HEK293 (cell line): ENCODE measurements around the gene FAM234A.

Experiments
- FEZF1 ChIP-seq: fragments of 450-650 bp; formaldehyde crosslinking; IDR thresholded peaks from 2 replicates; pipeline ENCODE4 v1.5.1; 2016; ENCODE audit warnings: missing biosample characterization, missing genetic modification characterization
- INSM2 ChIP-seq: fragments of 450-650 bp; formaldehyde crosslinking; IDR thresholded peaks from 2 replicates; pipeline ENCODE4 v1.5.1; 2016; ENCODE audit warnings: missing biosample characterization, missing genetic modification characterization
- KLF10 ChIP-seq: fragments of 450-650 bp; IDR thresholded peaks from 2 replicates; pipeline ENCODE4 v1.5.1; 2018; ENCODE audit warnings: missing biosample characterization, mild to moderate bottlenecking, missing genetic modification characterization
- PBX3 ChIP-seq: sonication (generic); formaldehyde crosslinking; IDR thresholded peaks from 2 replicates; pipeline ENCODE4 v1.8.1; 2022; ENCODE audit warnings: mild to moderate bottlenecking, moderate library complexity, missing genetic modification reagents
- YY2 ChIP-seq: fragments of 450-650 bp; formaldehyde crosslinking; IDR thresholded peaks from 2 replicates; pipeline ENCODE4 v1.5.1; 2016; ENCODE audit warnings: missing biosample characterization, missing genetic modification characterization
- ZBTB20 ChIP-seq: fragments of 450-650 bp; formaldehyde crosslinking; IDR thresholded peaks from 2 replicates; pipeline ENCODE4 v1.5.1; 2016; ENCODE audit warnings: missing biosample characterization, missing genetic modification characterization
- ZBTB49 ChIP-seq: fragments of 450-650 bp; formaldehyde crosslinking; IDR thresholded peaks from 2 replicates; pipeline ENCODE4 v1.5.1; 2016; ENCODE audit warnings: missing biosample characterization, missing genetic modification characterization, low read depth
- ZNF10 ChIP-seq: fragments of 450-650 bp; formaldehyde crosslinking; IDR thresholded peaks from 2 replicates; pipeline ENCODE4 v1.5.1; 2017; ENCODE audit warnings: missing biosample characterization, missing genetic modification characterization
- ZNF214 ChIP-seq: fragments of 450-650 bp; formaldehyde crosslinking; IDR thresholded peaks from 2 replicates; pipeline ENCODE4 v1.5.1; 2017; ENCODE audit warnings: missing biosample characterization, mild to moderate bottlenecking, missing genetic modification characterization, borderline replicate concordance
- ZNF26 ChIP-seq: fragments of 450-650 bp; formaldehyde crosslinking; IDR thresholded peaks from 2 replicates; pipeline ENCODE4 v1.5.1; 2016; ENCODE audit warnings: missing biosample characterization, missing genetic modification characterization
- ZNF266 ChIP-seq: fragments of 450-650 bp; formaldehyde crosslinking; IDR thresholded peaks from 2 replicates; pipeline ENCODE4 v1.5.1; 2016; ENCODE audit warnings: missing biosample characterization, missing genetic modification characterization, low read depth
- ZNF324 ChIP-seq: fragments of 450-650 bp; formaldehyde crosslinking; IDR thresholded peaks from 2 replicates; pipeline ENCODE4 v1.5.1; 2016; ENCODE audit warnings: missing biosample characterization, missing genetic modification characterization
- ZNF394 ChIP-seq: fragments of 450-650 bp; formaldehyde crosslinking; IDR thresholded peaks from 2 replicates; pipeline ENCODE4 v1.5.1; 2016; ENCODE audit warnings: missing biosample characterization, missing genetic modification characterization, mild to moderate bottlenecking, moderate library complexity, borderline replicate concordance
- ZNF404 ChIP-seq: fragments of 450-650 bp; formaldehyde crosslinking; IDR thresholded peaks from 2 replicates; pipeline ENCODE4 v1.5.1; 2017; ENCODE audit warnings: missing biosample characterization, missing genetic modification characterization
- ZNF426 ChIP-seq: fragments of 450-650 bp; formaldehyde crosslinking; IDR thresholded peaks from 2 replicates; pipeline ENCODE4 v1.5.1; 2017; ENCODE audit warnings: missing biosample characterization, missing genetic modification characterization, mild to moderate bottlenecking, inconsistent platforms, moderate library complexity
- ZNF501 ChIP-seq: fragments of 450-650 bp; formaldehyde crosslinking; IDR thresholded peaks from 2 replicates; pipeline ENCODE4 v1.5.1; 2016; ENCODE audit warnings: missing biosample characterization, missing genetic modification characterization
- ZNF561 ChIP-seq: fragments of 450-650 bp; IDR thresholded peaks from 2 replicates; pipeline ENCODE4 v1.5.1; 2018; ENCODE audit warnings: missing biosample characterization, missing genetic modification characterization, borderline replicate concordance
- ZNF585B ChIP-seq: fragments of 450-650 bp; formaldehyde crosslinking; IDR thresholded peaks from 2 replicates; pipeline ENCODE4 v1.5.1; 2016; ENCODE audit warnings: missing biosample characterization, missing genetic modification characterization
- ZNF623 ChIP-seq: fragments of 450-650 bp; formaldehyde crosslinking; IDR thresholded peaks from 2 replicates; pipeline ENCODE4 v1.5.1; 2016; ENCODE audit warnings: missing biosample characterization, missing genetic modification characterization
- ZNF664 ChIP-seq: fragments of 450-650 bp; formaldehyde crosslinking; IDR thresholded peaks from 2 replicates; pipeline ENCODE4 v1.5.1; 2016; ENCODE audit warnings: missing biosample characterization, missing genetic modification characterization
- TF ChIP-seq, protein P1 (sequence below): fragments of 450-650 bp; formaldehyde crosslinking; IDR thresholded peaks from 2 replicates; pipeline ENCODE4 v1.5.1; 2016; ENCODE audit warnings: missing biosample characterization, missing genetic modification characterization
- TF ChIP-seq, protein P2 (sequence below): fragments of 450-650 bp; formaldehyde crosslinking; IDR thresholded peaks from 2 replicates; pipeline ENCODE4 v1.5.1; 2016; ENCODE audit warnings: missing biosample characterization, missing genetic modification characterization
- TF ChIP-seq, protein P3 (sequence below): fragments of 450-650 bp; formaldehyde crosslinking; IDR thresholded peaks from 2 replicates; pipeline ENCODE4 v1.5.1; 2017; ENCODE audit warnings: missing biosample characterization, missing genetic modification characterization
- TF ChIP-seq, protein P4 (sequence below): fragments of 450-650 bp; formaldehyde crosslinking; IDR thresholded peaks from 2 replicates; pipeline ENCODE4 v1.5.1; 2016; ENCODE audit warnings: missing biosample characterization, missing genetic modification characterization

Gene FAM234A

GRCh38 chr16:278863-279366 is 44.3 kb downstream of the FAM234A start (continued):
- TF ChIP-seq ZNF266 (tag by site-specific recombination): no peak
- no peak for TF ChIP-seq INSM2 (tag by site-specific recombination)
- no peak for TF ChIP-seq ZNF324 (tag by site-specific recombination)
- TF ChIP-seq ZNF561 (tag by site-specific recombination): no peak
- TF ChIP-seq KLF10 (tag by site-specific recombination): no peak
- no peak for TF ChIP-seq ZNF426
- no peak for TF ChIP-seq ZNF214 (tag by site-specific recombination)
- TF ChIP-seq ZNF623 (tag by site-specific recombination): no peak
- TF ChIP-seq ZNF394 (tag by site-specific recombination): no peak
- no peak for TF ChIP-seq ZBTB49 (tag by site-specific recombination)
- TF ChIP-seq, protein P1, sequence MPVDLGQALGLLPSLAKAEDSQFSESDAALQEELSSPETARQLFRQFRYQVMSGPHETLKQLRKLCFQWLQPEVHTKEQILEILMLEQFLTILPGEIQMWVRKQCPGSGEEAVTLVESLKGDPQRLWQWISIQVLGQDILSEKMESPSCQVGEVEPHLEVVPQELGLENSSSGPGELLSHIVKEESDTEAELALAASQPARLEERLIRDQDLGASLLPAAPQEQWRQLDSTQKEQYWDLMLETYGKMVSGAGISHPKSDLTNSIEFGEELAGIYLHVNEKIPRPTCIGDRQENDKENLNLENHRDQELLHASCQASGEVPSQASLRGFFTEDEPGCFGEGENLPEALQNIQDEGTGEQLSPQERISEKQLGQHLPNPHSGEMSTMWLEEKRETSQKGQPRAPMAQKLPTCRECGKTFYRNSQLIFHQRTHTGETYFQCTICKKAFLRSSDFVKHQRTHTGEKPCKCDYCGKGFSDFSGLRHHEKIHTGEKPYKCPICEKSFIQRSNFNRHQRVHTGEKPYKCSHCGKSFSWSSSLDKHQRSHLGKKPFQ (tag by site-specific recombination): no peak
- no peak for TF ChIP-seq ZNF585B (tag by site-specific recombination)
- TF ChIP-seq, protein P2, sequence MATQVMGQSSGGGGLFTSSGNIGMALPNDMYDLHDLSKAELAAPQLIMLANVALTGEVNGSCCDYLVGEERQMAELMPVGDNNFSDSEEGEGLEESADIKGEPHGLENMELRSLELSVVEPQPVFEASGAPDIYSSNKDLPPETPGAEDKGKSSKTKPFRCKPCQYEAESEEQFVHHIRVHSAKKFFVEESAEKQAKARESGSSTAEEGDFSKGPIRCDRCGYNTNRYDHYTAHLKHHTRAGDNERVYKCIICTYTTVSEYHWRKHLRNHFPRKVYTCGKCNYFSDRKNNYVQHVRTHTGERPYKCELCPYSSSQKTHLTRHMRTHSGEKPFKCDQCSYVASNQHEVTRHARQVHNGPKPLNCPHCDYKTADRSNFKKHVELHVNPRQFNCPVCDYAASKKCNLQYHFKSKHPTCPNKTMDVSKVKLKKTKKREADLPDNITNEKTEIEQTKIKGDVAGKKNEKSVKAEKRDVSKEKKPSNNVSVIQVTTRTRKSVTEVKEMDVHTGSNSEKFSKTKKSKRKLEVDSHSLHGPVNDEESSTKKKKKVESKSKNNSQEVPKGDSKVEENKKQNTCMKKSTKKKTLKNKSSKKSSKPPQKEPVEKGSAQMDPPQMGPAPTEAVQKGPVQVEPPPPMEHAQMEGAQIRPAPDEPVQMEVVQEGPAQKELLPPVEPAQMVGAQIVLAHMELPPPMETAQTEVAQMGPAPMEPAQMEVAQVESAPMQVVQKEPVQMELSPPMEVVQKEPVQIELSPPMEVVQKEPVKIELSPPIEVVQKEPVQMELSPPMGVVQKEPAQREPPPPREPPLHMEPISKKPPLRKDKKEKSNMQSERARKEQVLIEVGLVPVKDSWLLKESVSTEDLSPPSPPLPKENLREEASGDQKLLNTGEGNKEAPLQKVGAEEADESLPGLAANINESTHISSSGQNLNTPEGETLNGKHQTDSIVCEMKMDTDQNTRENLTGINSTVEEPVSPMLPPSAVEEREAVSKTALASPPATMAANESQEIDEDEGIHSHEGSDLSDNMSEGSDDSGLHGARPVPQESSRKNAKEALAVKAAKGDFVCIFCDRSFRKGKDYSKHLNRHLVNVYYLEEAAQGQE (tag by site-specific recombination): no peak
- TF ChIP-seq PBX3 (CRISPR knock-in tag): no peak
- TF ChIP-seq, protein P3, sequence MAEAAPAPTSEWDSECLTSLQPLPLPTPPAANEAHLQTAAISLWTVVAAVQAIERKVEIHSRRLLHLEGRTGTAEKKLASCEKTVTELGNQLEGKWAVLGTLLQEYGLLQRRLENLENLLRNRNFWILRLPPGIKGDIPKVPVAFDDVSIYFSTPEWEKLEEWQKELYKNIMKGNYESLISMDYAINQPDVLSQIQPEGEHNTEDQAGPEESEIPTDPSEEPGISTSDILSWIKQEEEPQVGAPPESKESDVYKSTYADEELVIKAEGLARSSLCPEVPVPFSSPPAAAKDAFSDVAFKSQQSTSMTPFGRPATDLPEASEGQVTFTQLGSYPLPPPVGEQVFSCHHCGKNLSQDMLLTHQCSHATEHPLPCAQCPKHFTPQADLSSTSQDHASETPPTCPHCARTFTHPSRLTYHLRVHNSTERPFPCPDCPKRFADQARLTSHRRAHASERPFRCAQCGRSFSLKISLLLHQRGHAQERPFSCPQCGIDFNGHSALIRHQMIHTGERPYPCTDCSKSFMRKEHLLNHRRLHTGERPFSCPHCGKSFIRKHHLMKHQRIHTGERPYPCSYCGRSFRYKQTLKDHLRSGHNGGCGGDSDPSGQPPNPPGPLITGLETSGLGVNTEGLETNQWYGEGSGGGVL: no peak
- TF ChIP-seq, protein P4, sequence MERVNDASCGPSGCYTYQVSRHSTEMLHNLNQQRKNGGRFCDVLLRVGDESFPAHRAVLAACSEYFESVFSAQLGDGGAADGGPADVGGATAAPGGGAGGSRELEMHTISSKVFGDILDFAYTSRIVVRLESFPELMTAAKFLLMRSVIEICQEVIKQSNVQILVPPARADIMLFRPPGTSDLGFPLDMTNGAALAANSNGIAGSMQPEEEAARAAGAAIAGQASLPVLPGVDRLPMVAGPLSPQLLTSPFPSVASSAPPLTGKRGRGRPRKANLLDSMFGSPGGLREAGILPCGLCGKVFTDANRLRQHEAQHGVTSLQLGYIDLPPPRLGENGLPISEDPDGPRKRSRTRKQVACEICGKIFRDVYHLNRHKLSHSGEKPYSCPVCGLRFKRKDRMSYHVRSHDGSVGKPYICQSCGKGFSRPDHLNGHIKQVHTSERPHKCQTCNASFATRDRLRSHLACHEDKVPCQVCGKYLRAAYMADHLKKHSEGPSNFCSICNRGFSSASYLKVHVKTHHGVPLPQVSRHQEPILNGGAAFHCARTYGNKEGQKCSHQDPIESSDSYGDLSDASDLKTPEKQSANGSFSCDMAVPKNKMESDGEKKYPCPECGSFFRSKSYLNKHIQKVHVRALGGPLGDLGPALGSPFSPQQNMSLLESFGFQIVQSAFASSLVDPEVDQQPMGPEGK (tag by site-specific recombination): peak; percentile 19; the same call in 1 of the 2 replicates
- no peak for TF ChIP-seq ZNF404 (tag by site-specific recombination)
- TF ChIP-seq YY2 (tag by site-specific recombination): no peak
- TF ChIP-seq ZNF664 (tag by site-specific recombination): no peak
- no peak for TF ChIP-seq ZNF26
- no peak for TF ChIP-seq FEZF1
- no peak for TF ChIP-seq ZNF501 (tag by site-specific recombination)
- no peak for TF ChIP-seq ZNF10 (tag by site-specific recombination)
- 0 out of 2 replicates have a peak, but pooled peaks have one; percentile 28 for TF ChIP-seq ZBTB20 (tag by site-specific recombination)
